Endothelial cell of umbilical vein (primary cell): ENCODE measurements around the gene ADRA2C. TPM values are rescaled to one million over a fixed set of nuclear protein-coding genes. Genes with fewer than 3 reads are reported as not detected.

Source experiments
- BruUV-seq: library from RNA; stranded (reverse); fragments of 400-500 nt; replicated peaks from 2 replicates; lab custom pipeline; 2021; lab: Mats Ljungman, UMichigan
- CTCF ChIA-PET: fragments of 300-600, 350-600 bp; sonication (Branson Sonifier 250); formaldehyde crosslinking; loops from one replicate; lab custom pipeline; 2021; ENCODE audit warnings: antibody characterized with exemption, inconsistent platforms; lab: Charles Lee
- POLR2A ChIA-PET: fragments of 300-600, 350-600 bp; sonication (Branson Sonifier 250); formaldehyde crosslinking; loops from one replicate; lab custom pipeline; 2021; ENCODE audit warnings: antibody characterized with exemption, inconsistent platforms; lab: Charles Lee
- DNase-seq: peaks from one replicate; pipeline ENCODE4 v3.0.0-alpha.2; 2011; ENCODE audit warnings: low read depth, low spot score
- FAIRE-seq: peaks from 2 replicates; lab custom pipeline; 2011; peaks lifted over from hg19 to GRCh38; lab: Jason Lieb, UNC
- H2AFZ ChIP-seq: 2 replicates; pipeline ENCODE4 v1.6.0; 2012; ENCODE audit warnings: low read depth, low read length, control low read depth, inconsistent platforms
- H3K27ac ChIP-seq: 2 replicates; pipeline ENCODE4 v1.5.1; 2011; ENCODE audit warnings: low read depth, mild to moderate bottlenecking, control low read depth, low read length, moderate library complexity; ENCODE audit not compliant: insufficient read depth
- H3K27me3 ChIP-seq, 2 experiments: 2 replicates each; pipeline versions ENCODE4 v1.6.0 to v1.6.1; 2011; ENCODE audit warnings: low read length in 2 of 2, mixed read lengths in 1 of 2; ENCODE audit not compliant: control insufficient read depth in 2 of 2, insufficient read depth in 2 of 2
- H3K36me3 ChIP-seq, 2 experiments: 2 replicates in 1 of 2; 3 replicates in 1 of 2; pipeline ENCODE4 v1.5.1; 2011; ENCODE audit warnings: low read length in 2 of 2, mild to moderate bottlenecking in 1 of 2, moderate library complexity in 1 of 2; ENCODE audit not compliant: control insufficient read depth in 2 of 2, insufficient read depth in 2 of 2; ENCODE audit errors: extremely low read depth in 1 of 2
- H3K4me1 ChIP-seq: 3 replicates; pipeline ENCODE4 v1.5.1; 2011; ENCODE audit warnings: mild to moderate bottlenecking, low read length; ENCODE audit not compliant: control insufficient read depth, insufficient read depth; ENCODE audit errors: extremely low read depth
- H3K4me2 ChIP-seq: 2 replicates; pipeline ENCODE4 v1.6.1; 2011; ENCODE audit warnings: low read length, control low read depth, mixed read lengths; ENCODE audit not compliant: insufficient read depth
- H3K4me3 ChIP-seq, 3 experiments: fragments of 200-600 bp in 1 of 3; sonication (generic), shearing (Covaris generic) in 1 of 3; replicated peaks in 1 of 3; 2 replicates each; pipeline ENCODE4 v1.5.1; 2011 to 2016; ENCODE audit warnings: control low read depth in 3 of 3, low read length in 3 of 3, mild to moderate bottlenecking in 2 of 3, inconsistent platforms in 1 of 3, low read depth in 1 of 3, moderate library complexity in 1 of 3; ENCODE audit not compliant: insufficient read depth in 1 of 3
- H3K79me2 ChIP-seq: 2 replicates; pipeline ENCODE4 v1.6.0; 2012; ENCODE audit warnings: low read length, inconsistent platforms; ENCODE audit not compliant: control insufficient read depth, insufficient read depth
- H3K9ac ChIP-seq: replicated peaks from 2 replicates; pipeline ENCODE3; 2011; ENCODE audit warnings: low read length, control low read depth; ENCODE audit not compliant: insufficient read depth; ENCODE audit errors: extremely low read depth
- H3K9me1 ChIP-seq: replicated peaks from 3 replicates; pipeline ENCODE4 v1.6.0; 2011; ENCODE audit warnings: mild to moderate bottlenecking, low read length; ENCODE audit not compliant: control insufficient read depth, insufficient read depth; ENCODE audit errors: extremely low read depth
- H3K9me3 ChIP-seq: replicated peaks from 2 replicates; pipeline ENCODE4 v1.5.1; 2012; ENCODE audit warnings: low read length, inconsistent platforms; ENCODE audit not compliant: control insufficient read depth, insufficient read depth
- H4K20me1 ChIP-seq: replicated peaks from 2 replicates; pipeline ENCODE3; 2011; ENCODE audit warnings: mild to moderate bottlenecking, low read length; ENCODE audit not compliant: control insufficient read depth, insufficient read depth; ENCODE audit errors: extremely low read depth
- CTCF ChIP-seq, 2 donors: IDR thresholded peaks; 1 replicate in 1 of 2; 2 replicates in 1 of 2; pipeline ENCODE4 v1.5.1; 2011; ENCODE audit warnings: low read length in 2 of 2, mild to moderate bottlenecking in 2 of 2, moderate library complexity in 2 of 2, control low read depth in 1 of 2, inconsistent platforms in 1 of 2, low read depth in 1 of 2; ENCODE audit not compliant: insufficient read depth in 1 of 2; ENCODE audit errors: extremely low read depth in 1 of 2
- EZH2 ChIP-seq: IDR thresholded peaks from 2 replicates; pipeline ENCODE4 v1.6.1; 2012; ENCODE audit warnings: borderline replicate concordance, low read depth, mild to moderate bottlenecking, moderate library complexity, low read length, inconsistent platforms; ENCODE audit not compliant: severe bottlenecking
- GATA2 ChIP-seq: IDR thresholded peaks from 2 replicates; pipeline ENCODE4 v1.7.0; 2011; ENCODE audit warnings: low read depth, mild to moderate bottlenecking, moderate library complexity, mixed read lengths, low read length; ENCODE audit not compliant: insufficient read length, insufficient read depth
- JUN ChIP-seq: IDR thresholded peaks from 2 replicates; pipeline ENCODE4 v1.6.1; 2011; ENCODE audit warnings: borderline replicate concordance, low read depth; ENCODE audit not compliant: insufficient read length, insufficient read depth
- MYC ChIP-seq: IDR thresholded peaks from one replicate; pipeline ENCODE4 v1.6.1; 2011; ENCODE audit warnings: mild to moderate bottlenecking, low read depth, low read length
- POLR2A ChIP-seq: IDR thresholded peaks from 2 replicates; pipeline ENCODE4 v1.6.1; 2012; ENCODE audit warnings: low read depth, mild to moderate bottlenecking, control low read depth, low read length
- POLR2AphosphoS5 ChIP-seq: IDR thresholded peaks from 2 replicates; pipeline ENCODE4 v1.6.1; 2012; ENCODE audit warnings: low read depth, mild to moderate bottlenecking, control low read depth, low read length, moderate library complexity; ENCODE audit not compliant: insufficient read depth
- dilution Hi-C: fragments of 300-500 bp; cut with MboI; formaldehyde crosslinking; loops from one replicate; pipeline ENCODE4 v1.15.0; 2019; ENCODE audit warnings: low sequenced_read_pairs; ENCODE audit not compliant: extremely low pct_ligation_motif_present
- intact Hi-C: fragments of 100-400 bp; cut with micrococcal nuclease; formaldehyde crosslinking; loops from one replicate; pipeline ENCODE4 v1.10.0; 2022
- polyA plus RNA-seq, 4 experiments: library from polyadenylated mRNA; depleted of rRNA in 3 of 4; stranded (reverse) in 3 of 4; unstranded in 1 of 4; fragments of >200 nt; gene quantifications; 2 replicates each; pipeline versions ENCODE4 v1.2.1 to v1.2.3, GENCODE V29; 2011 to 2012; ENCODE audit warnings: missing spikeins in 1 of 4
- total RNA-seq: library from RNA; stranded (reverse); gene quantifications from 2 replicates; pipeline ENCODE4 v1.2.3, GENCODE V29; 2021
- TF ChIP-seq, protein P1 (sequence below): IDR thresholded peaks from 2 replicates; pipeline ENCODE4 v1.6.1; 2011; ENCODE audit not compliant: insufficient read depth, insufficient read length

Gene ADRA2C
- total and polyA plus RNA-seq, 2 donors (not counting 3 experiments of a cell fraction or from before 2014, with no cell fraction given), result 0.03 to 0.40 TPM

DNA sequence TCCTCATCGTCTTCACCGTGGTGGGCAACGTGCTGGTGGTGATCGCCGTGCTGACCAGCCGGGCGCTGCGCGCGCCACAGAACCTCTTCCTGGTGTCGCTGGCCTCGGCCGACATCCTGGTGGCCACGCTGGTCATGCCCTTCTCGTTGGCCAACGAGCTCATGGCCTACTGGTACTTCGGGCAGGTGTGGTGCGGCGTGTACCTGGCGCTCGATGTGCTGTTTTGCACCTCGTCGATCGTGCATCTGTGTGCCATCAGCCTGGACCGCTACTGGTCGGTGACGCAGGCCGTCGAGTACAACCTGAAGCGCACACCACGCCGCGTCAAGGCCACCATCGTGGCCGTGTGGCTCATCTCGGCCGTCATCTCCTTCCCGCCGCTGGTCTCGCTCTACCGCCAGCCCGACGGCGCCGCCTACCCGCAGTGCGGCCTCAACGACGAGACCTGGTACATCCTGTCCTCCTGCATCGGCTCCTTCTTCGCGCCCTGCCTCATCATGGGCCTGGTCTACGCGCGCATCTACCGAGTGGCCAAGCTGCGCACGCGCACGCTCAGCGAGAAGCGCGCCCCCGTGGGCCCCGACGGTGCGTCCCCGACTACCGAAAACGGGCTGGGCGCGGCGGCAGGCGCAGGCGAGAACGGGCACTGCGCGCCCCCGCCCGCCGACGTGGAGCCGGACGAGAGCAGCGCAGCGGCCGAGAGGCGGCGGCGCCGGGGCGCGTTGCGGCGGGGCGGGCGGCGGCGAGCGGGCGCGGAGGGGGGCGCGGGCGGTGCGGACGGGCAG lies 792 bp downstream of the ADRA2C start:
- no peaks in the 10 kb centered on the region for H3K79me2 ChIP-seq
- no peak for TF ChIP-seq MYC
- peak; percentile 74 for TF ChIP-seq EZH2
- intact Hi-C loops (loop anchor here (5.0 kb wide), 1 partner anchor 115 kb away; no protein-coding TSS in a partner anchor), dilution Hi-C loops (no loop called here)
- H3K27ac ChIP-seq, result no peak overlapping the region
- no peak for DNase-seq
- no peaks in the 10 kb centered on the region for H3K36me3 ChIP-seq
- H3K9me1 ChIP-seq, result no peaks in the 10 kb centered on the region
- H3K4me3 ChIP-seq, result no peak overlapping the region
- no peaks in the 10 kb centered on the region for H3K4me1 ChIP-seq
- H3K9ac ChIP-seq, result no peak overlapping the region
- no peaks in the 10 kb centered on the region for H3K9me3 ChIP-seq
- no peak for FAIRE-seq
- H4K20me1 ChIP-seq, result no peaks in the 10 kb centered on the region
- H3K27me3 ChIP-seq, result peaks cover 20% of the 10 kb centered on the region in 2 experiments
- H2AFZ ChIP-seq, result no peak overlapping the region
- no peak overlapping the region for H3K4me2 ChIP-seq
- ChIA-PET CTCF (interaction anchor here (1.0 to 2.5 kb wide), 4 partner anchors 20 to 176 kb away, joined by 3 to 23 read pairs (median 7); no protein-coding TSS in a partner anchor), POLR2A (no interaction called here)
- no TSS peak for BruUV-seq

GRCh38 chr4:3767570-3768288 lies 1.5 kb downstream of the ADRA2C start:
- ChIA-PET CTCF (interaction anchor here (1.0 to 1.6 kb wide), 2 partner anchors 20 to 113 kb away, joined by 3 to 10 read pairs; no protein-coding TSS in a partner anchor), POLR2A (no interaction called here)
- H3K4me3 ChIP-seq, result no peak overlapping the region
- intact Hi-C loops (loop anchor here (5.0 kb wide), 1 partner anchor 115 kb away; no protein-coding TSS in a partner anchor), dilution Hi-C loops (no loop called here)
- H3K79me2 ChIP-seq, result no peaks in the 10 kb centered on the region
- peaks cover 20% of the 10 kb centered on the region in 2 experiments for H3K27me3 ChIP-seq
- no peaks in the 10 kb centered on the region for H3K36me3 ChIP-seq
- TF ChIP-seq CTCF (IDR thresholded peaks at IDR 0.05; ENCODE audit: extremely low read depth in 1 of 2, insufficient read depth in 1 of 2, low read depth in 1 of 2, low read length in 2 of 2) (peak in 1 of 2 donors; percentile 17), MYC (no peak), JUN (no peak), POLR2AphosphoS5 (no peak), EZH2 (peak; percentile 48), GATA2 (no peak), POLR2A (no peak)
- TF ChIP-seq, protein P1, sequence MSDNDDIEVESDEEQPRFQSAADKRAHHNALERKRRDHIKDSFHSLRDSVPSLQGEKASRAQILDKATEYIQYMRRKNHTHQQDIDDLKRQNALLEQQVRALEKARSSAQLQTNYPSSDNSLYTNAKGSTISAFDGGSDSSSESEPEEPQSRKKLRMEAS, result no peak
- H4K20me1 ChIP-seq, result no peaks in the 10 kb centered on the region
- DNase-seq (no peak), FAIRE-seq (no peak)
- H3K9ac ChIP-seq, result no peak overlapping the region
- no peaks in the 10 kb centered on the region for H3K4me1 ChIP-seq
- no peaks in the 10 kb centered on the region for H3K9me3 ChIP-seq
- H3K4me2 ChIP-seq, result no peak overlapping the region
- H2AFZ ChIP-seq, result no peak overlapping the region
- no peak overlapping the region for H3K27ac ChIP-seq
- no peaks in the 10 kb centered on the region for H3K9me1 ChIP-seq
- no TSS peak for BruUV-seq
